Stimulated activated CD4-positive, alpha-beta T cell treated with anti-CD3 and anti-CD28 coated beads, Interleukin-2, amount 100 ng/mL, for 48 hours (primary cell): ENCODE data around the gene OGN.

Source experiments
- DNase-seq, 2 donors: peaks; one replicate each; pipeline ENCODE4 v3.0.0-alpha.2; 2020

Gene OGN

GRCh38 chr9:92402826-92403745 is 1.3 kb downstream of the OGN start:
- no peak for DNase-seq

- no peak for DNase-seq
Observed at GRCh38 chr9:92402360-92402759, 2.0 kb downstream of the OGN start.

- DNase-seq, result no peak
Observed at GRCh38 chr9:92397853-92398252, 6.5 kb downstream of the OGN start.

GRCh38 chr9:92395617-92396016 is 8.8 kb downstream of the OGN start:
- DNase-seq, result no peak

GRCh38 chr9:92393686-92394085 is 10.7 kb downstream of the OGN start:
- no peak for DNase-seq

- DNase-seq, result no peak
Observed at GRCh38 chr9:92392690-92393089, 11.7 kb downstream of the OGN start.

- no peak for DNase-seq
Observed at GRCh38 chr9:92385953-92386352, 18.4 kb downstream of the OGN start.

- no peak for DNase-seq
Observed at GRCh38 chr9:92385477-92385876, 18.9 kb downstream of the OGN start.

- DNase-seq, result no peak
Observed at GRCh38 chr9:92385001-92385400, 19.4 kb downstream of the OGN start.

- DNase-seq, result no peak
Observed at GRCh38 chr9:92384375-92384774, 20.0 kb downstream of the OGN start.

GRCh38 chr9:92381775-92382174 is 22.6 kb downstream of the OGN start:
- DNase-seq, result no peak

- DNase-seq, result no peak
Observed at GRCh38 chr9:92380603-92381002, 23.8 kb downstream of the OGN start.

GRCh38 chr9:92378865-92379560 is 25.4 kb downstream of the OGN start:
- no peak for DNase-seq

GRCh38 chr9:92377876-92378275 is 26.5 kb downstream of the OGN start:
- DNase-seq, result no peak

- DNase-seq, result no peak
Observed at GRCh38 chr9:92373167-92373566, 31.2 kb downstream of the OGN start.

- DNase-seq, result no peak
Observed at GRCh38 chr9:92369075-92369474, 35.3 kb downstream of the OGN start.

- no peak for DNase-seq
Observed at GRCh38 chr9:92360083-92360482, 44.3 kb downstream of the OGN start.

GRCh38 chr9:92359394-92359995 is 44.9 kb downstream of the OGN start:
- no peak for DNase-seq

GRCh38 chr9:92353051-92353450 is 51.3 kb downstream of the OGN start:
- DNase-seq, result no peak

- no peak for DNase-seq
Observed at GRCh38 chr9:92350740-92351133, 53.6 kb downstream of the OGN start.

GRCh38 chr9:92349771-92350739 is 54.3 kb downstream of the OGN start:
- no peak for DNase-seq

- DNase-seq, result no peak
Observed at GRCh38 chr9:92345582-92345981, 58.8 kb downstream of the OGN start.
